Heart left ventricle (tissue), 13 donors: ENCODE measurements around the gene USP25.

Experiments used
- CTCF ChIP-seq, 12 donors: fragments of 200-600 bp; sonication (generic) in 4 of 12; IDR thresholded peaks; one replicate each; pipeline versions ENCODE4 v1.5.0 to v1.8.0; 2018 to 2022; ENCODE audit warnings: antibody characterized with exemption in 12 of 12, mild to moderate bottlenecking in 5 of 12
- POLR2A ChIP-seq, 2 donors: fragments of 450-650 bp; IDR thresholded peaks; one replicate each; pipeline ENCODE4 v1.6.1; 2017; ENCODE audit warnings: antibody characterized with exemption in 2 of 2, mild to moderate bottlenecking in 2 of 2, moderate library complexity in 2 of 2
- donor health status: ischemic (EF 13 %, LVEDD 7.1; RV severe dilation, severe dysfunction).
- donor health status: DM: no; HTN: yes; CAD: no.
- donor health status: DM: no; HTN: no; CAD: no.
- donor health status: ischemic (EF 25% LVEDD 6.9; RV normal size, moderate dysfunction).
- donor health status: ischemic (EF 25% LVEDD 5.7; RV mildly dilated, moderate dysfunction).
- donor health status: ischemic (EF 35%, LVEDD 5.7; RV mildly dilated, moderate dysfunction).
- donor health status: nonischemic (EF 11% LVEDD 7.7; RV severe dilation, severe dysfunction).
- donor health status: DM: yes; HTN: yes; CAD: no.
- donor health status: PGD.
- donor health status: ischemic (EF 29% LVEDD 5.4; RV normal size, mild dysfunction).
- donor health status: nonischemic (EF 23%, LVEDD 6.1; RV moderate dilation, normal function).

GRCh38 chr21:15839601-15840000 is 109.8 kb downstream of the USP25 start:
- TF ChIP-seq POLR2A (IDR thresholded peaks at IDR 0.05), result no peak
- no peak for TF ChIP-seq CTCF (IDR thresholded peaks at IDR 0.05)
